Activated CD4-positive, CD25-positive, alpha-beta regulatory T cell (primary cell): ENCODE results near the gene SLC39A7.

Experiments
- DNase-seq, 4 experiments: peaks; one replicate each; lab custom pipeline; 2025; lab: John Stamatoyannopoulos, UW

SLC39A7 gene

DNA sequence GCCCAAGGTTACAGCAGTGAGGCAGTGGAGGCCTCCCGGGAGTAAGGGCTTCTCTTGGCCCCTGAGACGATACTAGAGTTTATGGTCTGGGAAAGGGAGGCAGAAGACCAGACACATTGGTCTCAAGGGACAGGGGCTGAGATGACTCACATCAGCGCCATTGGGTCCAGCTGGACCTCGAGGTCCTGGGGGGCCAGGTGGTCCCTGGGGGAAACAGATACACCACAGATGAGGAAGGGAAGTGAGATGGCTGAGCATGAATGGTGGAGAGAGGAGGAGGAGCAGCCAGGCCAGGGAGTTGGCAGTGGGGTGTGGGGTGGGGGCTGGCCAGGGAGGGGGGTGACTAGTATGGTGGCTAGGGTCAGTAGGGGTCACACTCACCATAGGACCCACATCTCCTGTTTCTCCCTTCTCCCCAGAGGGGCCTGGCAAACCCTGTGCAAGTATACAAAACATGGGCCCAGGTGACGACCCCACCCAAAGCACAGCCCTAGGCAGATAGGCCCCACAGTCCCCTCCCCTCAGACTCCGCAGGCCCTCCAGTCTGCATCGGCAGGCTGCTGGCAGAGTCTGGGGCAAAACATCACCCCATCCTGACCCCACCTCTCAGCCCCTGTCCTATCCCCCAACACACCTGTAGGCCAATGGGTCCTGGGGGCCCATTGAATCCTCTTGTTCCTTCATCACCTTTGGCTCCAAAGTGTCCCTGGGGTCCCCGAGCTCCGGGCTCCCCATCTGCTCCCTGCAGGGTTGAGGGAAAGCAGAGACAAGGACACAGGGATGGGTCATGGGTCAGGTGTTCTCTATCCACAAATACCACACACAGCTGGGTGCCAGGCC is 30.3 kb upstream of the SLC39A7 start:
- DNase-seq: no peak

DNA sequence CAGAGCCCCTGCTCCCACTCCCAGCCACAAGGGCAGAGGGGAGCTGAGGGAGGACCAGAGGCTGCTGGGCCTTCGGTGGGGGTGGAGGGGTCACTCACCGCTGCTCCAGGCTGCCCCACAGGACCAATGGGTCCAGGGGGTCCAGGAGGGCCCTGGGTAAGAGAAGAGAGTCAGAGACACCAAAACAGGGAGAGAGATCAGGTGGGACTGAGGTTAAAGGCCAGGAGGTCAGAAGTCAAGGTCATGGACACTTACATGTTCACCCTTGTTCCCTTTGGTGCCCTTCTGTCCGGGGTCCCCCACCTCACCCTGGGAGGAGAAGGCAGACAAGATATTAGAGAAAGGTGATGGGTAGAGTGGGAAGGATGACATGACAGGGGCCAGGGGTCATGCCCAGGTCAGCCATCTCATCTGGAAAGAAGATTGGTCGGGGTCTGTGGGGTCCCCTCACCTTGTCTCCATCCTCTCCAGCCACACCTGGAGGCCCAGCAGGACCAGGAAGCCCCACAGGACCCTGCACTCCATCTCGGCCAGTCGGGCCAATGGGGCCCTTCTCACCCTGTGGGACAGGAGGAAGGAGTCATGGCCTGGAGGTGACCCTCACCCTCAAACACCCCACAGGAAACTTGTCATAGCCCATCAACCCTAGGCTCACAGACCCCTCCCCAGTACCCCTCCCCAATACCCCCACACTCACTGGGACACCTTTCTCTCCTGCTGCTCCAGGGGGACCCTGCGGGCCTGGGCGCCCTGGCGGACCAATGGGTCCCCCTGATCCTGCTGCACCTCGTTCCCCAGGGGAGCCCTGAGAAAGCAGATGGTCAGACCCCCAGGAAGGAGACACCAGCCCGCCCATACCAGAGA is 29.4 kb upstream of the SLC39A7 start:
- no peak for DNase-seq

DNA sequence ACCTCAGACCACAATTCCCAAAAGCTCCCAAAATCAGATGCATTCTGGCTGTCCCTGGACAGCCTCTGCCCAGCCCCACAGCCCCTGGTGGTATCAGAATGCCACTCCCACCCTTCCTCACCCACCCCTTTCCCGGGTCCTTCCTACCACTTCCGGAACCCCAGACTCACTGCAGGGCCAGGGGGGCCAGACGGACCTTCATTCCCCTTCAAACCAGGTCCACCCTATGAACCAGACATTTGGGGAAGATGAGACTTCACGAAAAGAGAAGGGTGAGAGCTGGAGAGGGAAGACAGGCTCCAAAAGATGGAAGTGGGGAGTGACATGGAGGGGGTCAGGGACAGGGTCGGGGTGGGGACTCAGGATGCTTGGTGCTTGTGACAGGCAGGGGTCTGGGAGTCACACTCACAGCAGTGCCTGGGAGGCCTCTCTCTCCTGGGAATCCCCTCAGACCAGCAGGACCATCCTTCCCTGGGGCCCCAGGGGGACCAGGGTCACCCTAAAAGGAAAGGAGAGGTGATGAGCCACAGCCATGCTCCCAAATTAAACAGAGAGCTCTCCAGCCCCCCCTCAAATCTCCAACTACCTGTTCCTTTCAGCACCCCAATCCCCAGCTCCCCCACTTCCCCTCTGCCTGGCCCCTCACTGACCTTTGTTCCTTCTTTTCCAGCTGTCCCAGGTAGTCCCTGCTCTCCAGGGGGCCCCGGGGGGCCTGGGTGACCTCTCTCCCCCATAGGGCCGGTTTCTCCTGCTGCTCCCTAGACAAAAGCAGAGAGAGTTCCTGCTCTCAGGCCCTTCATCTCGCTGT is 28.6 kb upstream of the SLC39A7 start:
- no peak for DNase-seq

DNA sequence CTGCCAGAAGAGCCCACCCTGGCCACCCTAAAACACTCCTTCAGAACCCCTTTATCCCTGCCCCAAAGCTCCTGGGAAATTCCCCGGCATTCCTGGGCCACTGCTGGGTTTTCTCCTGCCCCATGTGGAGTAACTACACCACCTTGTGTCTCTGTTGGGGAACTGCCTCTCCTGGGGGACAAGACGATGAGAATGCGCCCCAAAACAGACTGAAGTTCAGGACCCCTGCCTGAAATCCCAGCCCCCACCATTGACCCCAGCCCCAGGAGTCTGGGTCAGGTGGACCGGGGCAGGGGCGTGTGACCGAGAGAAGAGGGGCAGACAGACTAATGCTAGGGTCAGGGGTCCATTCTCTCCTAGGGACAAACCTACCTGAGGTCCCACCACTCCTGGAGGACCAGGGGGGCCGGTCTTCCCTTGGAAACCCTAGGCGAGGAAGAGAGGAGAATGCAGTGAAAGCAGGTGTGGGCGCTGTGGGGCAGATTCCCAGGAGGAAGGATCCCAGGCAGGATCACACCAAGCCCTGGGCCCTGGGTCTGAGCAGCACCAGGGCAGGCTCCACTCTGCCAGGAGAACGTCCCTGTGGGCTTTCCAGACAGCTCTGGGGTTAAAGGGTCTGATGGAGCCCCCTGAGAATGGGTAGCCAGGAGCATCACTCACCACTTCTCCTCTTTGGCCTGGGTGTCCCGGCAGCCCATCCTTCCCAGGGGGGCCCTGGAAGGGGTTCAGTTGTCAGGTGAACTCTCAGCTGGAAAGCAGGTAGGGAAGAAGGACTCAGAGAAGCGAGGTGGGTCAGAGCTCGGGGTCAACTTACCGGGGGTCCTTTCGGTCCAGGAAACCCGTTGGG is 27.8 kb upstream of the SLC39A7 start:
- DNase-seq: no peak

DNA sequence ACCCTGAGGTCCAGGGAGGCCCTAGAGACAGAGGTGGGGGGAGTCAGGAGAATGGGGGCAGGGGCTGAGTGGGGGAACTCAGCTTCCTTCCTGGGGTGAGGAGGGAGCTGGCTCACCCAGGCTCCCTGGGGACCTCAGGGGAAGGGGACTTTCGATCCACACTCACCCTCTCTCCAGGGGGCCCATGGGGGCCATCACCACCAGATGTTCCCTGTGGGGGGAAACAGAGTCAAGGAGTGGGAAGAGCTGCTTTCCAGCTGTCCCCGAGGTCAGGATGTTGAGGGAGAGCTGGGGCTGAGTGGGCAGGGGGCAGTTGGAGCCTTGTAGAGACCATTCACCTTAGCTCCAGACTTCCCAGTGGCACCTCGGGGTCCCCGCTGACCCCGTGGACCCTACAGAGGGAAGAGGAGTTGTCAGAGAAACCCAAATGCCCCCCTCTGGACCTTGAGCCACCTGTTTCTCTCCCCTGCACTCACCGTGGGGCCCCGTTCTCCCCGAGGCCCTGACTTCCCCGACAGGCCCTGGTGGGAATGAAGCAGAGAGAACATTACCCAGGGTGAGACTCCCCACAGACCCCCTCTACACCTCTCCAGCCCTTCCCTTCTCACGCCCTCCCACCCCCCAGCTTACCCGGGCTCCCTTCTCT is 27.0 kb upstream of the SLC39A7 start:
- no peak for DNase-seq

DNA sequence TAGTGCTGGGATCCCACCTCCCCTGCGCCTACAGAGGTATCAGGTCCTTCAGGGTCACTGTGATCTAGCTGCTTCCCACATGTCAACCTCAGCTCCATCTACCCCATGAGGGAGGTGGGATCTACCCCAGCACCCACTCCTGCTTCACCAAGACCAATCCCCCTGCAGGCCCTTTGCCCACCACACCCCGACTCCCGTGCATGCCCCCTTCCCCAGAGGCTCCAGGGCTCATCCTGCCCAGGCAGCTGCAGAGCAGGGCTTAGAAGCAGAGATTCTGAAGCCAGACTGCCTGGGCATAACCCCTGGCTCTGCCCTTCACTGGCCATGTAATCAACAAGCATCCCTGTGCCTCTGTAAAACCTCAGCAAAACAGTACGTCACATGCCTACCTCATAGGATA is 25.9 kb upstream of the SLC39A7 start:
- DNase-seq: no peak

DNA sequence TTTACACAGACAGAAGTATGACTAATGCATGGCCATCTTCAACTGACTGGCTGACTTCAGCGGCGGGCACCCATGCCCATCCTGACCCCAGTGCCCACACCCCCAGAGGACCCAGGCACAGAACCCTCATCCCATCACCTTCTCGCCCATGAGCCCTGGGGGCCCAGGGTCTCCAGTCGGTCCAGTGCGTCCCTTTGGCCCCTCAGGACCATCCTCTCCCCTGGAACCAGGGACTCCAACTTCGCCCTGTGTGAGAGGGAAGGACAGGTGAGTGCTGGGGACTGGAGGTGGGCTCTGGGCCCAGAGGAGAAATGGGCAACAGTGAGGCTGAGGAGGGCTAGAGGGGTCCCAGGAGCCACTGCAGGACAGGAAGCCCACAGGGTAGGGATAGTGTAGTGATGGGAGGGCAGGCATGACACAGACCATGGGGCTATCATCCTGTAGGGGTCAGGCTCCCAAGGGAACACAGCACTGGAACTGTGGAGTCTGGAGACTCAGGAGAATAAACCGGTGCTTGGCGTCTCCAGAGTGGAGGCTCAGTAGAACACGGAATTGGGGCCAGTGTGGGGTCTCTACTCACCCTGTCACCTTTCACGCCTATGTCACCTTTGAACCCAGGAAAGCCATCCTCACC is 25.1 kb upstream of the SLC39A7 start:
- DNase-seq: no peak

DNA sequence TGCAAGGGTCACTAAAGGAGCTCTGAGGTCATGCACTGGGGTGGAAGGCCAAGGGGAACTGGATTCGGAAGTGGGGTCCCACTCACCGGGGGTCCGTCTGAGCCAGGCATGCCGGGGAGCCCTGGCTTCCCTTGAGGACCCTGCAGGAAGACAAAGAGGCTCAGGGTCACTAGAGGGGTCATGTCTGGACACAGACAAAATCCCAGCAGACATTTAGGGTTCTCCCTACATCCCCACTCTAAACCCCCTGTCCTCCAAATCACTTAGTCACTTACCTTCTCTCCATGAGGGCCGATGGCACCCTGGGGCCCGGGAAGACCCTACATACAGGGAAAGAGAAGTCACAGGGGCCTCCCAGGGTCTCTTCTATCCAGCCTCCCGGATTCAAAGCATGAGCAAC is 23.8 kb upstream of the SLC39A7 start:
- DNase-seq: no peak

DNA sequence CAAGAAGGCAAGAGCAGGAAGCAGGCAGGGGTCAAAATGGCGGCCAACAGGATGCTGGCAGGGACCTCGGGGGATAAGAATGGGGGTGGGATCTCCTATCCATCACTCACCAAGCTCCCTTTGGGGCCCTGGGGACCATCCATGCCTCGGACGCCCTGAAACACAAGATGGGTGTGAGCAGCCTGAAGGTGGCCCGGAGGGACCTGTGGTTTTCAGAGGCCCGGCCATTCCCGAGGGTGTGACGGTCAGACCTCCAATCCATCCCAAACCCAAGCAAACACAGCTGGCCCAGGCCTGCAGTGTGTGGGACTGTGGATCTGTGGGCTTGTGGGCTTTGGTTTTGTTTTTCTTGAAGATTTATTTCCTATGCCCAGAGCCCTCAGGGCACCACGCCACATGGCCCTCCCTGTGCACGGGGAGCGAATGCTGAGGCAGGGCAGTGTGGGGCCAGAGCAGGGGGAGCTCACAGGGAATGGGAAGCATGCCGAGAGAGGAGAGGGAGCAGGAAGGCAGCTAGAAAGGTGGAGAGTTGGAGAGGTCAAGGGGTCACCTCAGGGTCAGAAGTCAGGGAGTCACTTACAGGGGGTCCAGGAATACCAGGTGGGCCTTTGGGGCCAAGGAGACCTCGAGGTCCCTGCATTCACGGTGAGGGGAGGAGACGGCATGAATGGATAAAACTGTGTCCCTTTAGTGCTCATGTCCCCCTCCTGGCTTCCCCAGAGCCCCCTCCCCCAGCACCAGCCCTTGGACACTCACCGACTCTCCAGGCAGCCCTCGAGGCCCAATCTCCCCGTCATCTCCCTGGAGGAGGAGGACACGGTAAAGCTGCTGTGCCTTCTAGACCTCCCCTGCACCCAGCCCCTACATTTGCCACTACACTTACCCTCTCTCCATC is 22.9 kb upstream of the SLC39A7 start:
- DNase-seq: no peak

DNA sequence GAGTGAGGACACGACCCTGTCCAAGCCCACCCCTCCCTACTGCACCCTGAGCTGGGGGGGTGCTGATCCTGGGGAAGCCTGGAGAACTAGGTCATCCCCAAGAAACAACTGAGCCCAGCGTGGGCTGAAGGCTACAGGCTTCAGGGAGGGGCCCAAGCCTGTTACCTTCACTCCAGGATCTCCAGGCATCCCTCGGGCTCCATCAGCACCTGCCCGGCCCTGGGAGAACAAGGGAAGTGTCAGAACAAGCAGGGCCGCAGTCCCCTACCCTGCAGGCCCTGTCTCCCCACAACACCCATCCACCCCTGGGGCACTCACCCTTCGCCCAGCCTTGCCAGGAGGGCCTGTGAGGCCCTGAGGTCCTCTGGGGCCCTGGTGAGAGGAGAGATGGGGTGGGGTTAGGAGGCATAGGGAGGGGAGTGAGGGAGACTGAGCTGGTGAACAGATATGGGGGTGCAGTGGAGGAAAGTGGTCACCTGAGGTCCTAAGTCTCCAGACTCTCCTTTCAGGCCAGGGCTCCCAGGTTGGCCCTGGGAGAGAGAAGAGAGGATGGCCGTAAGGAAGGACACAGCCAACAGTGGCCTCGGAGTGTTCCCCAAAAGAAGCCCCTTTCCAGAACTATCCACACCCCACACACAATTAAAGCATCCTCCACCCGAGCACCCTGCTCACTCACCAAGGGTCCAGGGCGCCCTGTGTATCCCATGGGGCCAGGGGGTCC is 21.8 kb upstream of the SLC39A7 start:
- no peak for DNase-seq

DNA sequence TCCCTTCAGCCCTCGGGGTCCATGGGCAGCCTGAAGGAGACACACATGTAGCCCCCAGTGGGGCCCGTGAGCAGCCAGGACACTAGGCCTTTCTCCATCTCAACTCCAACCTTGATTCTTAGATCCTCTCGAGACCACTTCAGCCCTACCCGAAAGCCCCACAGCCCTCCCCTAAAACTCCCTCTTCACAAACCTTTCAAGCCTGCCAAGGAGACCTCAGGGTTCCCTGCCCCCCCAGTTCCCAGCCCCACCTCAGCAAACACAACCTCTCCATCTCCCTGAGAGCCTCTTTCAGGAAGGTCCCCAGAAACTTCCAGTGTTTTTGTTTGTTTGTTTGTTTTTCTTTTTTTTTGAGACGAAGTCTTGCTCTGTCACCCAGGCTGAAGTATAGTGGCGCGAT is 19.5 kb upstream of the SLC39A7 start:
- DNase-seq: no peak

DNA sequence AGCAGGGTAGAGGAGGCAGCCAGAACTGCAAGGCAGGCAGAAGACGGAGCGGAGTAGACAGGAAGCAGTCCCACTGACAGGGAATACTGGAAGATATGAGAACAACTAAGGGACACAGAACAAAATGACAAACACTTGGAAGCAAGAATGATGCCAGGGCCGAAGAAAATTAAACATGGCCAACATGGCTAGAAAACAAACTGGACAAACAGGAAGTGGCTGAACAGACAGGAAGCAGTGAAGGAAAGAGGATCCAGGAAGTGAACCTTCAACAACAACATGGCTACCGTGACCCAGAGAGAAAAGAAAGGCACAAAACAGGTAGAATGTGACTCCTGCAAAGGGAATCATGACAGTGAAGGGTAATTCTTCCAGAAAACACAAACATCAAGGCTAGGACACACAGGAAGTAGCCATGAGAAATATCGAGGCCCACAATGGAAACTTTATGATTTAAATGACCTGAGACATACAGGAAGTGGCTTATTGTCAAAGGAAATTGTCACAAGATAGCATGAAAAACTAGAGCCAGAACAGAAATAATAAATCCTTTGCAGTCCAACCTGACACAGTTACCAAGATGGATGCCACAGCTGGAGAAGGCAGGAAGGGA is 17.5 kb upstream of the SLC39A7 start:
- DNase-seq: no peak

DNA sequence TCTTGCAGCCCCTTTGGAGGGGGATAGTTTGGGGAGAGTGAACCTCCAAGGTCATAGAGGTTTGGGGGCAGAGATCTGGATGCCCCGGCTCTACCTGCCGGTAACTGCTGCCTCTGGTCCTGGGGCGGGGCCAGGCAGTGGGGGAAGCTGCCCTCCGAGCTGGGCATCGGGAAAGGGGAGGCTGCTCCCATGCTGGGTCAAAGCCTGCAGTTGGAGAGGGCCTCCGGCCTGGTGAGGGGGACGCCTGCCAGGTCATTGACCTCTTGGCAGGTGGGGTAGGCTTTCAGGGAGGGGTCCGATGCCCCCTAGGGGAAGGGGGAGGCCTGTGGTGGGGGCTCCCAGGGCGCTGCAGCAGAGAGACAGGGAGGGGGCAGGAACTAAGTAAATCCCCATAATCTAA is 15.5 kb upstream of the SLC39A7 start:
- no peak for DNase-seq

DNA sequence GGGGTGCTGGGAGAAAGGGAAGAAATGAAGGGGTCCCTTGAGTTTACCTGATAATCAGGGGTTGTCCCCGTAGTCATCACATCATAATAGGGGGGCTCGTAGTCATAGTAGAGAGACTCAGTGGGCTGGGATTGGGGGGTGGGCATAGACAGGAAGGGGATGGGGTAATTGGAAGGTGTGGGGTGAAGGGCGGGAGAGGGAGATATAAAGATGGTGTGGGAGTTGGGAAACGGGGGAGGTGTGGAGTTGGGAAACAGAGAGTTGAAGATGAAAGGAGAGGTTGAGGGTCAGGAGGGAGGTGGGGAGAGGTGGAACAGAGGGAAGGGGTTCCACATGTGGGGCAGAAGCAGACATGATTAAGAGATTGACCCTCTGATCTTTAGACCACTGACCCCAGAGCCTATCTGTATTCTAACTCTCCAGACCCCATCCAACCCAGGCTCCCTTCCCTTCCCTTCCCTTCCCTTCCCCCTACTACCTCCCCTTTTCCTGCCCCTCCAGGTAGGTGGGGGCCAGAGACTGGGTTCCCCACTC is 14.9 kb upstream of the SLC39A7 start:
- DNase-seq: no peak

DNA sequence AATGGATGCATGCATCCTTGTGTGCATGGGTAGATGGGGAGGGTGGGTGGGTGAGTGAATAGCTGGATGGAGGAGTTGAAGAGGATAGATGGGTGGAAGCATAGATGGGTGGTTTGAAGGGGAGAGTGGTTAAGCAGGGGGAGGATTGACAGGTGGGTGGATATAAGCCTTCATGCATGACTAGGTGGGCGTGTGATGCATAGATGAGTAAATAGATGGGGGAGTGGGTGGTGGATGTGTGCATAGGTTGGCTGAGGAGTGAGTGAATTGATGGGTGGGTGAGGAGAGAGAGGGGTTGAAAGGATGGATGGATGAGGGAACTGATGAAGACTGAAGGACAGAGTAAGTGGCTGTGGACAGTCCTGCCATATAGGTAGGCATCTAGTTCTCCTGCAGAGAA is 12.9 kb upstream of the SLC39A7 start:
- no peak for DNase-seq

DNA sequence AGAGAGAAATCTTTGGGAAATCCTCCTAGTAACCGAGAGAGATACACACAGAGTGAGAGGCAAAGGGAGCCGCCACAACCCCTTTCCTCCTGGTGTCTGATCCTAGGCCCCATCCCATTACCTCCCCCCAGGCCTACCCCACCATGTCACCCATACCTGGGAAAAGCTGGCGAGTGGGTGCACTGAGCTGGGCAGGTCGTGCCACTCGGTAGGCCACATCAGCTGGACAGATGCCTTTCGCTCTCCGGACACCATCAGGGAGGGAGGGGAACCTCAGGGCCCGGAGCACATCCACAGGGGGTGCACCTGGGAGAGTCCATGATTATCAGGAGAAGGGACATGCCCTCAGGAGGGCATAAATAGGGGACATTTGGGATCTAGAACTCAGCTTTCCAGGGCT is 11.5 kb upstream of the SLC39A7 start:
- no peak for DNase-seq

DNA sequence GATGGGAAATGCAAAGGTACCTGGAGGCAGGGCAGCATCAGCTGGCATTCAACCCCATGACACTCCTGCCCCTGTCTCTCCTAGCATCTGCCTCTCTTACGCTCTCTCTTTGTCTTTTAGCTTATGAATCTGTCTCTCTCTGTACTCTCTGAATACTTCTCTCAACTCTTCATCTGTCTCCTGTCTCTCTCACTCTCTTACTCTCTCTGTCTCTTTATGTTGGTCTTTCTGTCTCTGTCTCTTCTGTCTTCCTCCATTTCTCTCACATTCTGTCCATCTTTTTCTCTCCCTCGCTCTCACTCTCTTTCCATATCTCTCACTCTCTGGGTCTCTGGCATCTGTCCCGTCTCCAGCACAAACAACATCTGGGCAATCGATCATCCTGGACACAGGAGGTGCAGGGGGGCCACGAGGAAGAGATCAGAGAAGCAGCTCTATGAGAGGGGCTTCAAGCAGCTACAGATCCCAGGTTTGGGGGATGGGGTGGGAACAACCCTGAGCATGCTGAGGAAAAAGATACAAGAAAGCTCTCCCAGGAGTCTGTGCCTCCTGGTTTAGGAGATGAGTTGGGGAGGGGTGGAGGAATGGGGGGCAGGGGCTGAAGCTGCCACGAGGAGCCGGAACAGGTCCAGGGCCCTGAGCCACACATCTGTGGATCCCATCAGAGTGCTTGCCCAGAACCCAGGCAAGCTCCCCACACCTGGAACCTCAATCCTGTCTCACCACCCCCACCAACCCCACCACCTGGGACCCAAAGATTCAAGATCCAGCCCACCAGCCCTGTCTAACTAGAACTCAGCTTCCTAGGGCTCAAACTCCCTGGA is 10.8 kb upstream of the SLC39A7 start:
- no peak for DNase-seq
